ENCODE measurements around the gene WDFY3.
A peak's percentile ranks its signal among the peaks of the same experiment; 100 is the strongest.
"Not testable (repeated sequence)": the region's sequence is repeated elsewhere in the genome, so short reads cannot be mapped to it uniquely, and the experiment has no call there.

WDFY3 gene

DNA sequence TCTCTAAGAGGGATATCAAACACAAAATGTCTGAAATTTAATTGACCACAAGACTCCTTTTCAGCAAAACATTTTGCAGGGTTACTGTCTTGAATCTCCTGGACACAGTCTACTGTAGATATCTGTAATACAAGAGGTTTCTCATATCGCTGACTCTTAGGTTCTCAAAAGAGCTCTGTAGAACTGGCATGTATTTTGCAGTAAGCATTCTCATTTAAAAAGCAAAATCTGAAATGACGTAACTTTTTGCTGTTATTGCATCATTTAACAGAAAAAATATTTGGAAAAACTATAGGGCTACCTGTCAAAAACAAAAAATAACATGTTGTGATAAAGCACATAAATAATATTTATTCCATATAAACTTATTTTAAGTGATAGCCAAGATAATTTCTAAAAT is 269.3 kb downstream of the WDFY3 start:
- no peak for DNase-seq

DNA sequence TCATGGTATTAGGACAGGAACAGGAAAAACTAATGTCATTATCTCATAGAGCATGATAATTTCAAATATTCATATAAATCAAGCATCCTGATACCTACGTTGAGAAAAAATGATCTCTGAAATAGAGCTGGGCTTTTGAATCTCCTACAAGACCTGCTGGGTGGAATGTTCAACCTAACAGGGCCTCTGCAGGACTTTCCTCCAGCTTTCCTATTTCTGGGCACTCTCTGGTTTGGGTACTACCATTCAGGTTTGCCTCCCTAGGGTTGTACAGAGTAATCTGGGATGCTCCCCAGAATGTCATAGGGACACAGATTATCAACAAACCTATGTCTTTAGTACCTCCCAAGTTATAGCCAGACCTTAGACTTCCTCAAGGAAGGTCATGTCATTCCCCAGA is 274.7 kb downstream of the WDFY3 start:
- no peak for DNase-seq

DNA sequence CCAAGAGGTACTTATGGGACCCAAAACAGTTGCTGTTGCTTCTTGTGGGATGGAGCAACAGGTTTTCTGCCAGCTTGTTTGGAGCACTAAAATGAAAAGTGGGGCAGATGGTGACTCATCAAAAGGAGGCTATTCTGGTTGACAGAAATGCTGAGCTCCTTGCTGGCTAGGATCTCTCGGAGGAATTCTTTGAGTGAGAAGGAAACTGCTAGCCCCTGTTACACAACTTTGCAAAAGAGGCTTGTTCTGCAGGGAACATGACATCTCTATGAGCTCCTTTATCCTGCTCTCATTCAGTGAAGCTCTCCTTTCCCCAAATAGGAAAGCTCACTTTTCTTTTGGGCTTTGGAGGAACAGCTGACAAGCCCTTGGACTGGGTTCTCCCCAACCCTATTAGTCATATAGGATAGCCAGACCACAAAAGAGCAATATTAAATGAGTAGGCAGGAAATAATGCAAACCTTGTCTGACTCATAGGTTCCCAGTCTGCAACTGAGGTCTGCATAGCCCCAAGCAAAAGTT is 275.3 kb downstream of the WDFY3 start:
- peak; percentile 98 for DNase-seq

DNA sequence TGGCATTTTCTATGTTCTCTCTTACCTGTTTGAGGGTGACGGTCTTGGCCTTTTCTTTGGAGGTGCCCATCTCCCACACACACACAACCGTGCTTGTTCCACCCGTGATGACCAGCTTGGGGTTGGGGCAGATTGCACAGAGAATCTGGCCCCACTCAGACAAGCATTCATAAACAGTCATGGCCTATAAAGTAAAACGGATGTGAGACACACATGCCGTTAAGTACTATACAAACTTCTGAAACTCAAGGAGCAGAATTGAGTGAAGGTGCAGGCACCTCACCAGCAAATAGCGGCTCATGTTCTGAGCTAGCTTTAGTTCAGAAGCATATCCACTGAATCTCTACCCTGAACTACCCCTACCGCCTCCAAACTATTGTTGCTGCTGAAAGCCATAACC is 276.0 kb downstream of the WDFY3 start:
- DNase-seq: no peak

DNA sequence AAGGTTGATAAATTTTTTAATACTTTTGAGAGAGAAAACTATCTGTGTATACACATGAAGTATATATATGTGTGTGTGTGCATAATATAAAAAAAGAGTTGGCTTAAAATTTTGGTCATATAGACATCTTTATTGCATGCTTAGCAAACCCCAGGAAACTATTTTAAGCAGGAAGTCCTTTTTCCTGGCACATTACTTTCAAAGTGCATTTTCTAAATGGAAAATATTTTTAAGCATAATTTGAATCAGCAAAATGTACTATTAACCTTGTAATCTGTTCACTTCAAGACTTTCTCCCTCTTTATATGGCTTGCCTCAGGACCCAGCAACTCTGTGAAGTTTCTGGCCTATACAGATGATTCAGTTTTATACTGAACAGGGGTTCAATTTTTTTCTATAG is 277.3 kb downstream of the WDFY3 start:
- DNase-seq: no peak

DNA sequence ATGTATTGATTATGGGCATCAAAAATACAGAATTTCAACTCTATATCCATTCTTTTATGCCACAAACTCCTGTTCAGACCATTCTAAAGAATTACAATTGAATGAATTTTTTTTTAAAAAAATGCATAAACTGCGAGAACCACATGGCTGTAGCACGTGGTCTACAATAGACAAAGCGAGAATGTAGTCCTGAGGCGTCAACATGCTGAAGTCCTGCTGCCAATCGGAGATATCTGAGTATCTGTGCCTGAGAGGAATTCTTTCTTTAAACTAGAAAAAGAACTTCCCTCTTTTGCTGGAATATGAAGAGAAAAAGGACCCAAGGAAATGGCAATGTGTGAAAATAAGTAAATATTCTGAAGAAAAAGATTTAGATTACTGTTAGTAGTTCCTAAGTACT is 277.9 kb downstream of the WDFY3 start:
- no peak for DNase-seq

DNA sequence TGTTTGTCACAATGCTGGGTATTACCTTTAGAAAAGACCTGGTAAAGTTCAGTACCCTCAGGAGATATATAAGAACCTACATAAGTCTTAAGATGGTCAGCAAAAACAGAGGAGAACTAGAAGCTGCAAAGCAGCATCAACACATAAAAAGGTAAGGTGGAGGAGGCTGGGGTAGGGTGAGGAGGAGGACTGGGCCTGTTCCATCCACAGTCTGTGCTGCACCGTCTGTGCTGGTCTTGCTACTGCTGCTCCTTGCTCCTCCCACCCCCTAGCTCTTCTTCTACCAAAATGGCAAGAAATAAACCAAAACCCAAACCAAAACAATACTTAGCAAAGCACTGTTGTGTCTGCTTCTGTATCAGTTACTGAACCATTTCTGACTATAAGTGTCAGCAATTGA is 281.4 kb downstream of the WDFY3 start:
- DNase-seq: no peak

DNA sequence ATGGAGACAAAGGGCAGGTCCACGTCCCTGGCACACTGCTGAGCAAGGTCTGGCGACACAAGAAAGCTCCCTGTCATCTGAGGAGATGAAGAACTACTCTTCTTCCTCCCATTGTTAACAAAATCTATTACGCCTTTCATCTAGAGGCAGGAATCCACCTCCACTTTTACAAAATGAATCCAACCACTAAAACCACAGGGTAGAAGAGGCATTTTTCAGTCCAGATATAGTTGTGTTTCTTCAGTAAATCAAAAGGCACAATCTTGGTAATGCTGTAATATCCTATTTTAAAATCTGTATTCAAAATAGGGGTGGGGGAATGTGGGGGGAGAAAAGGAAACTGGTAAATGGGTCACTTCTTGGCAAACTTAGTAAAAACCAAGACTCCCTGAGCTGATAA is 282.1 kb downstream of the WDFY3 start:
- DNase-seq: no peak

DNA sequence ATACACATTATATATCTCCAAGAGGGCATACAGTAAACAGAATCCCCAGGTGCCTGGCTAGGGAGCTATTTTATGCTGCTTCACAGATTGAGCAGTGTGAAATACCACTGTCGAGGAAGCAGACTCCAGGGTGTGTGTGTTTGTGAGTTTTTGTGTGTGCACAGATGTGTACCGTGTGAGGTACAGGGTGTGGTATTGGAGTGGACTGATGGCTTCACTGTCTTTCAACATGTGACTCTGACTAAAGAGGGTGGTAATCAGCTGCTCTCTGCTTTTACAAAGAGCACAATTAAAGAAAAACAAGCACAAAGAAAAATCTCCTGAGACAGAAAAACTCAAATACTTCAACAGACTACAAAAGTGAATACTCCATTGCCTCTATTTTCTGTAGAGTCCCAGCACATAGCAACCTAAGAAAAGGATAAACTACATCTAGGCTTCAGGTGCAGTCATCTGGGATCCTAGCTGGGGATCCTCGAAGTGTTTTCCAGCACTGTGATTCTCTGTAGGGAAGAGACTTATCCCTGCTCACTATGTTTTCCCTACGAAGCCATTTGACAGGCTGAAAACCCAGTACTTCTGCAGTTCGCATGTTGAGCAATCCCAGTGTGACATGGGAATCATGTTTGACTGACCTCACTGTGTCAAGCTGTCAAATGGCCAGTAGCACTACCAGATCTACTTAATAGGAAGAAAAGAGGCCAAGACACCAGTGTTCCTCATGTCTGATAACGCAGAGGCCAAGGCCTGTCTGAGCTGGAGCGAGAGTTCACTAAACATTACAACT is 283.2 kb downstream of the WDFY3 start:
- DNase-seq: no peak

DNA sequence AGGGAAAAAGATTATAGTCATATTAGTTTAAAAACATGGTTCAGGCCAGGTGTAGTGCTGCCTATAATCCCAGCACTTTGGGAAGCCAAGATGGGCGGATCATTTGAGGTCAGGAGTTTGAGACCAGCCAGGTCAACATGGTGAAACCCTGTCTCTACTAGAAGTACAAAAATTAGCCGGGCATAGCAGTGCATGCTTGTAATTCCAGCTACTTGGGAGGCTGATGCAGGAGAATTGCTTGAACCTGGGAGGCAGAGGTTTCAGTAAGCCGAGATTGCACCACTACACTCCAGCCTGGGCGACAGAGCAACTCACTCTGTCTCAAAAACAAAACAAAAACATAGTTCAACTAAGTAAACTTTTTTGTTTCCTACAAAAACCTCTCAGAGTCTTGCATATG is 283.8 kb downstream of the WDFY3 start:
- not testable (repeated sequence) for DNase-seq

DNA sequence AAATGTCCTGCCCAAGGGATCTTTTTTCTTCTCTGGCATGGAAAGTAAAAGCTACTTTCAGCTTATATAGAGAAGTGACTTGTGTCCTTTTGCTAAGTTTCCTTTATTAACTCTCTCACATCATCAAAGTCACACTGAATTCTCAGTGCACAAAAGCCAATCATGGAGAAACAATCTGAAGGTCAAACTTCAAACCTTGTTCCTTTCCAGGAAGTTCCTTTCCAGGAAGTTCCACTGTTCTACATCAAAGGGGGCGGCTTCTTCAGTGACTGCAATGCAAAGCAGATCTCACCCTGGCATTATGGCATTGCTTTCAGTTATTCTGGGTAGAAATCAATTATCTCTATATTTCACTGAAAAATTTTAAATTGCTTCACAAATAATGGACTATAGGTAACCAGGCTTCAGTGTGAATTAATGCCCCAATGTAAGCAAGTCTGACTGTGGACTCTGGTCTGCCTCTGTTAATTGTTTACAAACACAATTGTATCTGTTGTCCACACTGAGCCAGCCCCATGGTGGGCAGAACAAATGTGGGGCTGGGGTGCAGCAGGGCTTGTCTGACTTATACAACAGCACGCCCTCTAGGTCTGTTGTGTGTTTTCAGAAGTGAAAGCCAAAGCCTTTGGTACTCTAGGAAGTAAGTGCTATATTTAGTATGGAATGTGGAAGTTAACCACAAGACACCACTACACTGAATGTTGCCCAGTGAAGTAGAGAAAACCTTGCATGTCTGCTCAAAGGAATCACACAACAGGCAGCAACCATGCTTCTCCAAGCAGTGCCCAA is 284.8 kb downstream of the WDFY3 start:
- DNase-seq: peak; percentile 84

DNA sequence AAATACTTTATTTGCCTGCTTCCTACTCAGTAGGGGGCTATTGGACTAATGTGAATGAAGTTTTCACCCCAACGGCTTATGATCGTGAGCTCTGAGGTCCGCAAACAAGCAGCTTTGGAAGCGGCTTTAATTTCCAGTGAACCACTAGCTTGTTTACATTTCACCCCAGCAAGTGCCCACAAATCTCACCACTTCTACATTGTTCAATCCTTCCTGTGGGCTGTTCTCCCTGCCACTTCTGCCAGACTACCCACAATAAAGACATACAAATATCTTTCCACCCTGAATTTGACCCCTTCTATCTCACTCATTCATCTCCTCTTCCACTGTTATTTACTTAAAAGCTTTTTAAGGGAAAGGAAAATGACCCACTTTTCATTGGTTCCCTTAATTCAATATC is 285.5 kb downstream of the WDFY3 start:
- DNase-seq: no peak

DNA sequence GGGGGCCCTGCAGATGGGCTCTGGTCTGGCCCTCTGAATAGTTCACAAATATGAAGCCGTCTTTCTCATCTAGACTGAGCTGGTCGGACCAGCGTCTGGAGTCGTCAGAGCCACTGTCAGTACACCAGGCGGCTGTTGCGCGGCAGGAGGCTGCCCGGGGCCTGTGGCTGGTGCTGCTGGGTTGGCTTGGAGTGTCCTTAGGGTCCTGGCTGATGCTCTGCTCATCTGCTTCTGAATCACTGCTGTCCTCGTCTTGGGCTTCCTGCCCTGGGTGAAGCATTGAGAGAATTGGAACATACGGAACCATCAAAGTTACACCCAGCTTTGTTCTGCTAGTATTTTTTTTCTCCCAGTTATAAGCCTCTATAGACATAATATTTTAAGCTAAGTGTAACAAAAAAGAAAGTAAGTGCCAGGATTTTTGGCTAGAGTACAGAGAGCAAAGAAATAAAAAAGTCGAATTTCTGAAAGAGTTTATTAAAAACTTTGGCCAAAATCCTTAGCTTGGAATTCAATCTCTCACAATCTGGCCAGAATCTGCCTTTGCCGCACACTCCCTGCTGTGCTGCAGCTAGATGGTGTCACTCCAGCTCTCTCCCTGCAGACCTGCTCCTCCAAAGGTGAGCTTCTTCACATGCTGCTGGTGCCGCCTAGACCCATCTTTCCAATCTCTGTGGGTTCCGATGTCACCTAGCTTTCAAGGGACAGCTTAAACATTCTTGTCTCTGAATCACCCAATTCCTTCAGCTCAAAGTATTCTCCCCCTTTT is 287.3 kb downstream of the WDFY3 start:
- no peak for DNase-seq

DNA sequence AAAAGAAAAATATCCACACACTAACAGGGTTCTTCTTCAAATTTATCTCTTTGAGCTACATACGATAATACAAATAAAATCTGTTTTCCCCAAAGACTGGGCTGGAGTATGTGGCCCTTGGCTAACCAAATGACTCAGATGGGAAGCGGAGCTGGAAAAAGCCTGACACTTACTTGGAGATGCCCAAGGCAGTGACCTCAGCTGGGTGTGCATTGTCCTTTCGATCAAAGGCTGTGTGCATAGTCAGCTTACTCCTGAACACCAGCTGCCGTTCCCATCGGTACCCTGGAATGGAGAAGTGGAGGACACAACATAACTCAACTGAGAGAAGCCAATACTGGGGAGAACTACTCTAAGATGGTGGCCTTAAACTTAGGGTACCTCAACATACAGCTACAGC is 288.5 kb downstream of the WDFY3 start:
- DNase-seq: no peak

DNA sequence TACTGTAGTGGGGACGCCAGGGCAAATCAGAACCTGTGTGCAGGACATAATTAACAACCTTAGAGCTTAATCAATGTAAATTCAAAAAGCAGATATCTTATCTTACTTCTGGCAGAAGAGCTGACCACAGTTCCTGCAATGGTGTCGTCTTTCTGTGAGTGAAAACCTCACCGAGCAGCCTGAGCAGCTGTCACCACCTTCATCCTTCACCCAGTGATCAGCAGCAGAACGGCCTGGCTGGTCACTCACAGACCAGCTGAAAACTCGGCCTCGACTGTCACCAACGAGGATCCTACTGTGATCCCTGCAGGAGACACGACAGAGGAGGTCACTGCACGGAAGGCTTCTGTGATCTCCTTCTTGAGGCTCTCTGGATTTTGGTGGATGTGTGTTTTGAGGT is 289.4 kb downstream of the WDFY3 start:
- DNase-seq: no peak

DNA sequence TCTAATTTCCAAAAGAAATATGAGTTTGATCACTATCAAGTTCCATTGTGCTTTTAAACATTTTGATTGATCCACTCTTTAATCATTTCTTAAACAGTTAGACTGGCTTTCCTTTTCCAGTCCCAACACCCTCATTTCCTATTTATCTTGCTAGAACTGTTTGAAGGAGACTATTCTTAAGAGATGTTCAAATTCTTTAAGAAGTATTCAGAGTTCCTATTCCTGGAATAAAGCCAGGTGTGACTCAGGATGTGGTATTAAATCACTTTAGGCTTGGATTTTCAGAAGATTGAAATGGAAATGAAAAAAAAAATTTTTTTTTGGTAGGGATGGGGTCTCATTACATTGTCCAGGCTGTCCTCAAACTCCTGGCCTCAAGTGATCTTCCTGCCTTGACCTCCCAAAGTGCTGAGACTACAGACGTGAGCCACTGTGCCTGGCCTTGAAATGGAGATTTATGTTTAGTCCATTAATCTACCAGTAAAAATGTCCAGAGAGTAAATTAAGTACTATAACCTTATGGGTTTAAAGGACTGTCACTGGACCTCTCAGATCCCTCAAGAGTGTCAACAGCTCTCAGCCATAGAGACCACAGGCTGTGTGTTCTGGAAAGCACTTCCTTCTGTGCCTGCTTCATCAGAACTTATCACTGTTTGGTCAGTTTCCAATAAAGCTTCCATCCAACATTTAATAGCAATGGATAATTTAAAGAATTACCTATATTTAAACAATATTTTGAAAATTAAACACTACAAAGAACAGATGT is 292.8 kb downstream of the WDFY3 start:
- DNase-seq: peak; percentile 94

DNA sequence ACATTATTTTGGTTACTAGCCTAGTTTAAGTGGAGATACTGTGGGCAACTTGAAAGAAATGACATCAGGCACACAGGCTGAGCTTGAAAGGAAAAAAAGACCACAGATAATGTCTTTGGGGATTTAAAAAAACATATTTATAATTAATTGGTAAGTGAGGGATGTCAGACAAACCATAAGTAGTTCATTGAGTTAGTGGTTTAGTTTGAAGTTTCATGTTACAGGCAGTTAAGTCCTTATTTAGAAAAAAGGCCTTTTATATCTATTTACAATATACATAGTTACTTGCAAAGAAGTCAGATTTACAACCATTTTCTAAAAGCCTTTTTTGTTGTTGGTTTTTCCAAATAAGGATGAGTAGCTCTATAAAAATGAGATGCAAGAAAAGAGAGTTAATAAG is 294.3 kb downstream of the WDFY3 start:
- DNase-seq: peak; percentile 17

DNA sequence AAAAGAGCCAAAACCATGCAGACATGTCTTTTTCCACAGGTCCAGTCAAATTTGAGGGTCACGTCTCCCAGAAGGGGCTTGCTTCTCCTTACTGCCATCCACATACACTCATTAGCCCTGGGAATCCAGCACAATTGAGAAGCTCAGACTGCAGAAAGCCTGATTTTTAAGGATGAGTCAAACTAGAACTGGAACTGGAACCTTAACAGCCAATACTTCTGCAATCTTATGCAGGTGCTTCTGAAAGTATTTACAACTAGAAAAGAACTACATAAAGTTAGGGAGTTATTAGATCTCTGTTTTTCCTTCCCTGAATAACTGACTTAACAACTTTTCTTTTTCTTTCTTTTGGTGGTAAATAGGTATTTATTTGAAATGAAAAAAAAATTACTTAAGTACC is 297.3 kb downstream of the WDFY3 start:
- DNase-seq: no peak

DNA sequence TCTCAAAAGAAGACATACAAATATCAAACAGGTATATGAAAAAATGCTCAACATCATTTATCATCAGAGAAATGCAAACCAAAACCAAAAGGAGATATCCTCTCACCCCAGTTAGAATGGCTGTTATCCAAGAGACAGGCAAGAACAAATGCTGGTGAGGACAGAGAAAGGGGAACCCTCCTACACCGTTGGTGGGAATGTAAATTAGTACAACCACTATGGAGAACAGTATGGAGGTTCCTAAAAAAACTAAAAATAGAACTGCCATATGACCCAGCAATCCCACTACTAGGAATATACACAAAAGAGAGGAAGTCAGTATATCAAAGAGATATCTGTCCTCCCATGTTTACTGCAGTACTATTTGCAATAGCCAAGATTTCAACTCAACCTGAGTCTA is 300.1 kb downstream of the WDFY3 start:
- DNase-seq: no peak

DNA sequence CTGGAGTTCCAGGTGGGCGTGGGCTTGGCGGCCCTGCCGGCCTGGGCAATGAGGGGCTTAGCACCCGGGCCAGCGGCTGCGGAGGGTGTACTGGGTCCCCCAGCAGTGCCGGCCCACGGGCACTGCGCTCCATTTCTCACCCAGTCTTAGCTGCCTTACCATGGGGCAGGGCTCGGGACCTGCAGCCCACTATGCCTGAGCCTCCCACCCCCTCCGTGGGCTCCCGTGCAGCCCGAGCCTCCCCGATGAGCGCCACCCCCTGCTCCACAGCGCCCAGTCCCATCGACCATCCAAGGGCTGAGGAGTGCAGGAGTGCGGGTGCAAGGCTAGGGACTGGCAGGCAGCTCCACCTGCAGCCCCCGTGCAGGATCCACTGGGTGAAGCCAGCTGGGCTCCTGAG is 301.7 kb downstream of the WDFY3 start:
- DNase-seq: not testable (repeated sequence)

DNA sequence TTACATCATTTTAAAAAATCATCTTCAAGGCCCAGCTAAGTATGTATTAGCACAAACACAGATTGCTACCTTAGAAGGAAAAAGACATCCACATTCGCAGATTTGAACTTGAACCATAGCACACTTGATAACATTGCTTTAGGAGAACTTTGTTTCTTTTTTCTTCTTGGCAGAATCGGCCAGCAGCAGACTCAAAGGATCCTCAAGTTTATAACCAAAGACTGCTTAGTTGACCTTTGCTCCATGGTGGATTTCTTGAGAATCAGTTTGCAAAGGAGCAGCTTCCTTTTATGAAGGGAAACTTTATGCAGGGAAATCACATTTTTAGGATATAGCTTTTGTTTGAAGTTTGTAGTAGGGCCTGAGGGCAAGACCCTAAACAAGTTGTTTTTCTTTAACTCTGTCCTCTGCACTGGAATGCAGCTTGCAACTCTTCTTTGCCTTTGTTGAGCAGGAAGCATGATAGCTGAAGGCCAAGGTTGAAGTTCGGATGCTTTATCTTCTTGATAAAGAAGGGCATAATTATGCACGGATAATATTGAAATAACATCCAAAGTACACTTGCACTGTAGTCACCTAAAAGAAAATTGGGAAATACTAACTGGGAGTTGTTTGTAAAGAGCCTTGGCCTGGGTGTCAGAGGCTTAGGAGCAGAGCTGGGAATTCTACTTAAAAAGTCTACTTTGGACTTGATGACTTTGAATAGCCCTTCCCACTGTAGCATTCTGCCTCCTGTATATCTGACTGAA is 305.1 kb downstream of the WDFY3 start:
- no peak for DNase-seq

DNA sequence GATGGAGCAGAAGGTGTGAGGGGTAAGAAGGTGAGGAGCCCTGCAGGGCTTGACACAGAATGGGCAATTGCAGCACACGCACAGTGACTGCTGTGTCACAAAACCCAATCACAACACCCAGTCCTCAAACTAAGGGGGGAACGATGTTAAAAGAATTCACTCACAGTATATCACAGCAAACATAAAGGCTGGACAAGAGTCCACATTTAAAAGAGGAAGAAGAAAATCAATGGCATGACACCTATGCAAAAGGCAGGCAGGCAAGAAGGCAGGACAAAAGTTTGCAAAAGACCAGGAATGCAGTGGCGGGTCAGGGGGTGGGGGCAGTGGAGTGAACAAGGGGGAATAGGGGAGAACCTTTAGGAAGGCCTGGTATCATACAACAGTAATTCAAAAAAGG is 305.9 kb downstream of the WDFY3 start:
- no peak for DNase-seq

All from fibroblast of upper back skin (primary cell).